Mesenteric fat pad (tissue), 1 donor: ENCODE results near the gene PIGS. TPM values are rescaled to one million over a fixed set of nuclear protein-coding genes. Genes with fewer than 3 reads are reported as not detected.

Experiments used
- DNase-seq: peaks from one replicate; pipeline ENCODE4 v3.0.0-alpha.2; 2020; ENCODE audit warnings: low spot score
- total RNA-seq: library from RNA; stranded (reverse); fragmentation: NEBNext Ultra II Directional; extraction: Animal tissue kit (Norgen Biotek cat#: 25700); gene quantifications from one replicate; pipeline ENCODE4 v1.2.1, GENCODE V29; 2021
- donor health status: DM: yes; HTN: yes; CAD: no.

The PIGS gene
- total RNA-seq, 1 donor from 2014 or later = 50.7 TPM

DNA sequence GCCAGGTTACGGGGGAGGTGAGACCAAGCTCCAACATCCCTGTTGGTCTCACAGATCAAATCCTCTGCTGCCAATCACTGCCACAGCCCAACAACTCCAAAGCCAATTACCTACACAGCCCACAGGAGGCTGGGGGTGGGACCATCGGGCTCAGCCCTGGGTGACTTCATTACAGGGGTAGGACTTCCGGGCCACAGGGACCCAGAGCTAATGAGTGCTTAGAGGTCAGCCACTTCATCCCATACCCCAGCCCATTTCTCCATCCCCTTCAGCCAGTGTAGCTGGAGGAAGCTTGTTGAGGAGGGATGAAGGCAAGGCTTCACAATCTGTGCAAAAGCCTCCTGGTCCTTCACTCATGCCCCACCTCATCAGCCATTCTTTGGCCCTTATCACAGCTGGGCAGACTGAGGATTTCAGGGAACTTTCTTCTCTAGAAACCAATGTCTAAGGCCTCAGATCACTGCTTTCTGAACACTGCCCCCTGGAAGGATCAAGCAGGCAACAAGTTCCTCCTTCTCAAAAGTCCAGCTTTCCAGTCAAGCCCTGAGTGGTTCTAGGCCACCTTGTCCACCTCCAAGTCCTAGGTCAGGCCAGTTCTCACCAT, 59.4 kb downstream of the PIGS start:
- no peak for DNase-seq

DNA sequence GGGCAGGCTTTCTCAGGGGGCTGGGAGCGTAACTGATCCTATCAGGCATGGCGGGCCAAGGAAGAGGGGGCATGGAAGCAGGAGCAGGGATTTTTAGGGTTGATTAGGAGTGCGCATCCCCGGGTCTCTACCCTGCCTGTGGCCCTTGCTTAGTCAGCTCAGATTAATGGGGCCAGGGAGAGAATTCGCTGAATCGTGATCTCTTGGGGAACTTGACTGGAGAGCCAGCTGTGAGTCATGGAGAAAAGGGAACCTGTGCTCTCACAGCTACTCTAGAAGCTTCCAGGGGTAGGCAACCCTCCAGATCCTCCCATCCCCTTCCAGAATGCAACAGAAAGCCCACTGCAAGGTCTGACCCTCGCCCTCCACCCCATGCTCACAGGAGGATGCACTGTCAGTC, 61.5 kb downstream of the PIGS start:
- DNase-seq = no peak

DNA sequence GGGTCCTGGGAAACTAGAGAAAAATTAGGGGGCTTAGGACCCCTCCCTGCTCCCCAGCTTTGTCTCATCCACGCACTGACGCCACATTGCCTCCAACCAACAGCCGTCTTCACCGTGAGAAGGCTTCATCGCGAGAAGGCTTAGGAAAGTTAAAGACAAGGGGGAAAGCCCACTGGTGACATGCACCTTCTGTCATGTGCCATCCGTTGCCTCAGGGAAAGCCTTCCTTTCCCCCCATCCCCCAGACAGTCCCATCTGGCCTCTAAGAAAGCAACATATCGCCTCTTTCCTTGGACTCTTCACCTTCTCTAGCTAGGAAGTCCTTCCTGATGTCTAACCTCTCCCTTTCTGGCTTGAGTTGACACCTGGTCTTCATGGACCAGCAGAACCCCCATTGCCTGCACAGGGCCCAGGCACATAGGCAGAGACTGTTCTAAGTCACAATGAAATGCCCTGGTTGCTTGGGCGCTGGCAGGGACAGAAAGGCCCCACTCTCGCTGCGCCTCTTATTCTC, 63.1 kb downstream of the PIGS start:
- no peak for DNase-seq

DNA sequence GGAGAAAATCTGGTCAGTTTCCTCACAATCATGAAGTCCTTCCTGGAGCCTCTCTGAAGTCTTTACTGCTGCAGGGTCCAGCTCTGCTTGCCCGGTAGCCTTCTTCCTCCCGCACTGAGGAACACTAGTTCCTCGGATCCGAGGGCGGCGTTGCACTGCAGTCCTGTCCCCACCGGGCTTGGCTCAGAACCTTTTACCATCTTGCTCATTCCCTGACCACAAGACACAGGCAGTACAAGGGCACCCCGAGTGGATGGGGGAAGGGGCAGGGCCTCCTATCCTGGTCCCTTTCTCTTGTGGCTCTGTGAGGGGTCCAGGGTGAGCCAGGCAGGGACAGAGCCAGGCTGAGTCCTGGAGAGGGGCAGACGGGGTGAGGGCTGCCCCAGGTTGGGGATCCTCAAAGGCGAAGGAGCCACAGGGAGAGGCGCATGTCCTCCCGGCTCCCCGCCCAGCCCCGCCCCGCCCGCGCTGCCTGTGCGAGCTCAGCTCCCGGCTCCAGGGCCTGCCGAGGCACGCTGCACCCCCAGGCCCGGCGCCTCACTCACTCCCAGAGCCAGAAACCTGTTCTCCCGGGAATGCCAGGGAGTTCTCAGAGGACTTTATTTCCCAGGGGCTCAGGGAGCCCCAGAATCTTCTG, 63.6 kb downstream of the PIGS start:
- DNase-seq = no peak

DNA sequence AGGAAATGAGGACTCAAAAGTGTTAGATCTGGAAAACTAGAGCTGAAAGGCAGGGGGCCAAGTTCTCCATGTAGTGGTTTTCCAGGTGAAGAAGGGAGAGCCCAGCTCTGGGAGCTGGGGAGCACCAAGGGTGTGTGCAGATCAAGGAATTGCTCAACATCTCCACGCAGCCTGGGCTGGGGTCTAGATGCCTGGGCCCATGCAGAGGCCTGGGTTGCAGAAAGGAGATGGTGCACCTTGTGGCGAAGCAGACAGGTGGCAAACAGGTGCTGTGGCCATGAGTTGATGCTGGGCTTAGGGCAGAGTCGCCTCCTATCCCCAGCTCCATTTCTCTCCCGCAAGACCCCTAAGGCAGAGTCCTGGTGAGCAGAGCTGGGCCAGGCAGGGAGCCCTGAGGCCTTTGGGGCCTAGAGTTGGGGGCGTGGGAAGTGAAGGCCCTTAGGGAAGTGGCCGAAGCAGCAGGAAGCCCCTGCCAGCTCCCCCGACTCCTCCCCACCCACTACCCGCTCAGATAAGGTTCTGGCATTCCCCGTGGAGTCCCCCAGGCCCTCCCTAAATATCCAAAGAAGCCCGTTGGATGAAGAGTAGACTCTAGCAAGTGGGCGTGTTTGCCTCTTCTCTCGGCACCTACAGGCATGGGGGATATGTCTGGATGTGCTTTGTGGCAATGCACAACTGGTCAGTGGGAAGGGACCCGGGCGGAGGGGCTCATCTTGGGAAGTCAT, 64.4 kb downstream of the PIGS start:
- DNase-seq = no peak

DNA sequence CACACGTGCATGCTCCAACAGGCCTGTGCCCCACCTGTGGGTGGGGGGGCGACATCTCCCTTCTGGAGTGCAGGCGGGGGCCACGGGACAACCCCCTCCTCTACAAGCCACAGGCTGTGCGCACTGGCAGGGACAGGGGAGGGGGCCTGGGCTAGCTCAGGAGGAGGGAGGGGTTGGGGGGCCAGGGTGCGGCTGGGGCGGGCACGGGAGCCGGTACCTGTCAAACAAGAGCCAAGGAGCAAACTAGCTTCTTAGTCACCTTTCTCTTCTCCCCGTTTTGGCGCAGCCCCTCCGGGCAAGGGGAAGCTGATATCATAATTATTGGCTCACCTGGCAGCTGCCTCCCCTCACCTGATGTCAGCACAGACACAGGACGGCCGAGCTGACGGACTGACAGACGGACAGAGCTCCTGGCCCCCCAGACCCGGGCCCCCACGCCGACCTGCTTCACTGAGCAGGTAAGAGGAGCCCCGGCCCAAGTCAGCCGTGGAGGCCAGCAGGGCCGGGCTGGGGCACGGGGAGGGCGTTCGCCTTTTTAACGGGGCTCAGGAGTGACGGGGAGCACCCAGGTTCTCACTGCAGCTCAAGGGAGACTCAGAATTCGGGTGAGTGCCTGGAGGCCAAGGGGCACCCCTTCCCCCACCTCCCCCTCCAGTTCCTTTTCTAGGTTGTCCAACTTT, 65.2 kb downstream of the PIGS start, which contains the start of gene FOXN1:
Gene FOXN1, plus strand, starts transcription at position 363 of the 680 bp plus-strand sequence. CDS start 17,622 bp downstream, outside the sequence.
- no peak for DNase-seq

DNA sequence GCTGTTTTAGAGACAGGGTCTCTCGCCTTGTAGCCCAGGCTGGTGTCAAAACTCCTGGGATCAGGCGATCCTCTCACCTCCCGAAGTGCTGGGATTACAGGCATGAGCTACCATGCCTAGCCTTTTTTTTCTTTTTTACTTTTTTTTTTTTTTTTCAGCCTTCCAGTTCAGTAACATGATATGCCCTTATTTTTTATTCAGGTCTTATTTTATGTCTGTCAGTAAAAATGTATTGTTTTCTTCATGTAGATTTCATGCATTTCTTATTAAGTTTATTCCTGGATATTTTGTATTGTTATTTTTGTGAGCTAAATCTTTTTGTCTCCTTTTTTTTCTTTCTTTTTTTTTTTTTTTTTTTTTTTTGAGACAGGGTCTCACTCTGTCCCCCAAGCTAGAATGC, 67.9 kb downstream of the PIGS start:
- no peak for DNase-seq

Other genes with a start within 250 kb of the PIGS start
- 31.3 TPM for gene IFT20, start 236.1 kb downstream of the PIGS start, total RNA-seq
- gene TNFAIP1, start 235.8 kb downstream of the PIGS start, total RNA-seq = 61.3 TPM
- 79.3 TPM for gene POLDIP2, start 214.0 kb downstream of the PIGS start, total RNA-seq
- not detected for gene SEBOX, start 206.3 kb downstream of the PIGS start, total RNA-seq
- gene VTN, start 201.2 kb downstream of the PIGS start, total RNA-seq = 2.1 TPM
- 10.7 TPM for gene SARM1, start 199.8 kb downstream of the PIGS start, total RNA-seq
- gene SLC46A1, start 165.3 kb downstream of the PIGS start, total RNA-seq = 13.0 TPM
- gene SLC13A2, start 97.9 kb downstream of the PIGS start, total RNA-seq = 0.10 TPM
- gene FOXN1, start 65.2 kb downstream of the PIGS start, total RNA-seq = not detected
- gene UNC119, start 18.9 kb downstream of the PIGS start, total RNA-seq = 23.0 TPM
- 24.8 TPM for gene ALDOC, start 5.4 kb upstream of the PIGS start, total RNA-seq
- 3.1 TPM for gene SPAG5, start 27.5 kb upstream of the PIGS start, total RNA-seq
- 7.6 TPM for gene RSKR, start 42.7 kb upstream of the PIGS start, total RNA-seq
- 163 TPM for gene BLTP2, start 73.6 kb upstream of the PIGS start, total RNA-seq
- 41.8 TPM for gene SDF2, start 90.4 kb upstream of the PIGS start, total RNA-seq
- gene SUPT6H, start 90.7 kb upstream of the PIGS start, total RNA-seq = 76.6 TPM
- gene PROCA1, start 140.4 kb upstream of the PIGS start, total RNA-seq = 1.3 TPM
- 43.3 TPM for gene RAB34, start 146.3 kb upstream of the PIGS start, total RNA-seq
- gene RPL23A, start 148.5 kb upstream of the PIGS start, total RNA-seq = 1,078 TPM
- gene TLCD1, start 154.7 kb upstream of the PIGS start, total RNA-seq = 3.4 TPM
- gene NEK8, start 157.3 kb upstream of the PIGS start, total RNA-seq = 2.3 TPM
- gene TRAF4, start 172.5 kb upstream of the PIGS start, total RNA-seq = 17.5 TPM